Measurements from ENCODE around the gene TCEAL7. TPM values are rescaled to one million over a fixed set of nuclear protein-coding genes. Genes with fewer than 3 reads are reported as not detected.

TCEAL7 gene
- total RNA-seq, 1 experiment from 2014 or later: not detected

DNA sequence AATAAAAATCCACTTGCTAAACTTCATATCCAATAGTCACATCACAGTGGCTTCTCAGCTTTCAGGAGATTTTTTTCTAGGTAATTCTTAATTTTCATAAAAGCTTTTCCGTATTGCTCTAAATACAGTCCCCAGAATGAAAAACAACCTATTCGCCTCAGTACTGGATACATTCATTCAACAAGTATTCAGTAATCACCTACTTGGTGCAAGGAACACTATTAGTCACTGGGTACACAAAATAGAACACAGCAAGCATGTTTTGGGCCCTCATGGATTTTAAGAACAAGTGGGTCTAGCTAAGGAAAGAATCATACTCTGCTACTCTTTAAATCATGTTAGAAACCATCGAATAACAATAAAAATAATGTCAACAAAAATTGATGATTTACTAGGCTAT is 43.5 kb downstream of the TCEAL7 start:
- Histone ChIP-seq H3K4me2 (ENCODE audit: low read depth, low read length, poor library complexity, severe bottlenecking) (no peak overlapping the region), H3K4me3 (ENCODE audit: low read length) (no peak overlapping the region), H3K79me2 (ENCODE audit: low read length) (no peaks in the 10 kb centered on the region), H3K9me2 (replicated peaks; ENCODE audit: insufficient read depth, low read length) (no peaks in the 10 kb centered on the region), H3K4me1 (ENCODE audit: low read length) (no peaks in the 10 kb centered on the region), H4K20me1 (ENCODE audit: insufficient read depth, low read depth, low read length) (no peaks in the 10 kb centered on the region), H3K9ac (ENCODE audit: low read length) (no peak overlapping the region), H3K36me3 (ENCODE audit: insufficient read depth, low read length) (no peaks in the 10 kb centered on the region), H2AFZ (ENCODE audit: low read length) (no peak overlapping the region), H3K27ac (ENCODE audit: low read length) (no peak overlapping the region), H3K9me3 (ENCODE audit: low read length) (no peaks in the 10 kb centered on the region), H3K27me3 (ENCODE audit: low read length) (no peaks in the 10 kb centered on the region)
- no peak for DNase-seq

DNA sequence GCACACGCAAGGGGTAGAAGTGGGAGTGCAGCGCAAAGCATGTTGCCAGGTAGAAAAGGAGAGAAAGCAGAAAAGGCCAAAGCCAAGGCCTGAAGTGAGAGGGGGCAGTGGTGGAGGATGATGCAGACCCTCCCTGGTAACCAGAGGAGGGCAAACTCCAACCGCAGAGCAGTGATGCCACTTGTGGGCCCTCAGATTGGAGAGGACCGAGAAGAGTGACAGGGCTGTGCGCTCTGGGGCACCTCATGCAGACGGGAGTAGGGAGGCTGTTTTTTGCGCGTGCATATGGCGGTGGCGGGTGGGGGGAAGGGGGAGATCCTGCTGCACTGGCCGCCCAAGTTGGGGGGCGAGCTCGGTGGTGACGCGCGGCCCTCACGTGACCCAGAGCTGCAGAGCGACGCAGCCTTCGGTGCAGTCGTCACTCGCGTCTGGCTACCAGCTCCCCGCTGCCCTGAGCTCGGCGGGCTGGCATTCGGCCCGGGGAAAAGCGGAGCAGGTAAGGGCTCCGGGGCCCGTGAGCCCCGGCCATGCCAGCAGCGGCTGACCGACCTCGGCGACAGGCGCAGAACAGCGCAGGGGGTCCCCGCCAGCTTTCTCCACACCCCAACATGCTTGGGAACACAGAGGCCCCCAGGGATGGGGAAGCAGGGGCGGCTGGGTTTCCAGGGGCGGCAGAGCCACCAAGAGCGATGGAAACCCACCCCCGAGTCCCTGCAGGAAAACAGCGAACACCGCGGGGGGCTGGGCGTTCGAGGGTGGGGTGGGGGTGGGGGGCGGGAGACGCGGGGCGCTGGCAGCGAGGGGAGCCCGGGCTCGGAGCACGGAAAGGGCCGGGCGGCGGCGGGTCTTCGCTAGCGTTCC is 46.3 kb downstream of the TCEAL7 start, which contains the start of gene BEX3:
BEX3 (plus strand) TSS at position 421 of the 861 bp plus-strand sequence. CDS start 984 bp downstream, outside the sequence.
- no peak within 1 kb of the TSS for H3K9ac ChIP-seq (ENCODE audit: low read length)
- no peak within 1 kb of the TSS for H3K4me3 ChIP-seq (ENCODE audit: low read length)
- H4K20me1 ChIP-seq (ENCODE audit: insufficient read depth, low read depth, low read length): no peaks in the 10 kb centered on the region
- H3K27me3 ChIP-seq (ENCODE audit: low read length): no peaks in the 10 kb centered on the region
- no peaks in the 10 kb centered on the region for H3K9me3 ChIP-seq (ENCODE audit: low read length)
- no peaks in the 10 kb centered on the region for H3K9me2 ChIP-seq (replicated peaks; ENCODE audit: insufficient read depth, low read length)
- no peaks in the 10 kb centered on the region for H3K36me3 ChIP-seq (ENCODE audit: insufficient read depth, low read length)
- DNase-seq: no peak
- H2AFZ ChIP-seq (ENCODE audit: low read length): no peak within 1 kb of the TSS
- no peaks in the 10 kb centered on the region for H3K79me2 ChIP-seq (ENCODE audit: low read length)
- no peak within 1 kb of the TSS for H3K4me2 ChIP-seq (ENCODE audit: low read depth, low read length, poor library complexity, severe bottlenecking)
- no peaks in the 10 kb centered on the region for H3K4me1 ChIP-seq (ENCODE audit: low read length)
- no peak within 1 kb of the TSS for H3K27ac ChIP-seq (ENCODE audit: low read length)

DNA sequence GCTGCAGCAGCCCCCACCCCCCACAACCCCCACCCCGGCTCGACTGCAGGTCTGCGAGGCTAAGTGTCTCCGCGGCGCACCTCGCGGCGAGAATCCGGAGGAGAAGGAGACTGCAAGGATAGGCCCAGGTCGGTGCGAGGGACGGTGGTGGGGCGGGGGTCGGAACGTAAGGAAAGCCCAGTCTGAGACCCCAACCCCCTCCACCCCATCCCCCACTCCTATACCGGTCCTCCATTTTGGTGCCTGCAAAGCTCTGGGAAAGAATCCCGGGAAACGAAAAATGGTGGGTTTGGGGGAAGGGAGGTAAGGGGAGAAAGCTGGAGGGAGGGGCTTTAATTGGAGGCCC is 46.9 kb downstream of the TCEAL7 start:
- H2AFZ ChIP-seq (ENCODE audit: low read length): no peak overlapping the region
- H3K9me2 ChIP-seq (replicated peaks; ENCODE audit: insufficient read depth, low read length): no peaks in the 10 kb centered on the region
- DNase-seq: no peak
- H3K27me3 ChIP-seq (ENCODE audit: low read length): no peaks in the 10 kb centered on the region
- no peaks in the 10 kb centered on the region for H3K9me3 ChIP-seq (ENCODE audit: low read length)
- no peak overlapping the region for H3K4me3 ChIP-seq (ENCODE audit: low read length)
- no peak overlapping the region for H3K27ac ChIP-seq (ENCODE audit: low read length)
- no peaks in the 10 kb centered on the region for H3K36me3 ChIP-seq (ENCODE audit: insufficient read depth, low read length)
- no peaks in the 10 kb centered on the region for H4K20me1 ChIP-seq (ENCODE audit: insufficient read depth, low read depth, low read length)
- H3K79me2 ChIP-seq (ENCODE audit: low read length): no peaks in the 10 kb centered on the region
- H3K4me2 ChIP-seq (ENCODE audit: low read depth, low read length, poor library complexity, severe bottlenecking): no peak overlapping the region
- H3K4me1 ChIP-seq (ENCODE audit: low read length): no peaks in the 10 kb centered on the region
- no peak overlapping the region for H3K9ac ChIP-seq (ENCODE audit: low read length)

GRCh38 chrX:103378990-103379389 is 49.0 kb downstream of the TCEAL7 start:
- no peaks in the 10 kb centered on the region for H3K9me3 ChIP-seq (ENCODE audit: low read length)
- no peak for DNase-seq
- H3K9me2 ChIP-seq (replicated peaks; ENCODE audit: insufficient read depth, low read length): no peaks in the 10 kb centered on the region
- no peak overlapping the region for H3K4me2 ChIP-seq (ENCODE audit: low read depth, low read length, poor library complexity, severe bottlenecking)
- no peaks in the 10 kb centered on the region for H3K27me3 ChIP-seq (ENCODE audit: low read length)
- no peaks in the 10 kb centered on the region for H3K36me3 ChIP-seq (ENCODE audit: insufficient read depth, low read length)
- no peaks in the 10 kb centered on the region for H3K4me1 ChIP-seq (ENCODE audit: low read length)
- H3K79me2 ChIP-seq (ENCODE audit: low read length): no peaks in the 10 kb centered on the region
- no peak overlapping the region for H3K27ac ChIP-seq (ENCODE audit: low read length)
- H3K4me3 ChIP-seq (ENCODE audit: low read length): no peak overlapping the region
- H4K20me1 ChIP-seq (ENCODE audit: insufficient read depth, low read depth, low read length): no peaks in the 10 kb centered on the region
- H2AFZ ChIP-seq (ENCODE audit: low read length): no peak overlapping the region
- no peak overlapping the region for H3K9ac ChIP-seq (ENCODE audit: low read length)

Small RNA genes lying within 50 kb of the gene (small RNA-seq; reads per million reads assigned to genes)
- gene Z92846.1: not detected

Other genes starting within 250 kb of the TCEAL7 start
- not detected in 2 replicates for gene NXF3, start 237.1 kb upstream of the TCEAL7 start, total RNA-seq (2014; rRNA removed; shearing (Covaris generic); ENCODE audit: low replicate concordance)
- gene BEX4, start 115.1 kb upstream of the TCEAL7 start, total RNA-seq (2014; rRNA removed; shearing (Covaris generic); ENCODE audit: low replicate concordance): not detected in 2 replicates
- gene TCEAL8, start 75.1 kb upstream of the TCEAL7 start, total RNA-seq (2014; rRNA removed; shearing (Covaris generic); ENCODE audit: low replicate concordance): 43.8 and 44.3 TPM in 2 replicates
- gene TCEAL5, start 53.5 kb upstream of the TCEAL7 start, total RNA-seq (2014; rRNA removed; shearing (Covaris generic); ENCODE audit: low replicate concordance): not detected in 2 replicates
- gene BEX2, start 19.2 kb upstream of the TCEAL7 start, total RNA-seq (2014; rRNA removed; shearing (Covaris generic); ENCODE audit: low replicate concordance): 21.4 and 31.5 TPM in 2 replicates
- 13.2 and 18.8 TPM in 2 replicates for gene TCEAL9, start 26.3 kb downstream of the TCEAL7 start, total RNA-seq (2014; rRNA removed; shearing (Covaris generic); ENCODE audit: low replicate concordance)
- gene BEX3, start 46.3 kb downstream of the TCEAL7 start, total RNA-seq (2014; rRNA removed; shearing (Covaris generic); ENCODE audit: low replicate concordance): not detected in 2 replicates
- gene RAB40A, start 189.2 kb downstream of the TCEAL7 start, total RNA-seq (2014; rRNA removed; shearing (Covaris generic); ENCODE audit: low replicate concordance): 0.11 and 0.15 TPM in 2 replicates

Measured in Karpas-422 (cell line).